Activated CD8-positive, alpha-beta memory T cell treated with anti-CD3 and anti-CD28 coated beads, Interleukin-2, amount 50 U/mL, for 24 hours (primary cell): Measurements from ENCODE around the gene SMCO1.
"Not testable (repeated sequence)": the region's sequence is repeated elsewhere in the genome, so short reads cannot be mapped to it uniquely, and the experiment has no call there.

Source experiments
- DNase-seq: peaks from one replicate; pipeline ENCODE4 v3.0.0-alpha.2; 2020; ENCODE audit errors: extremely low read depth

SMCO1 gene

GRCh38 chr3:196514913-196515621 is at the start of gene SMCO1:
TSS of gene SMCO1 (minus strand) at chr3:196515346. CDS start at chr3:196515209, 137 bp downstream.
- no peak for DNase-seq

- DNase-seq: no peak
Observed at GRCh38 chr3:196563721-196564225, 48.6 kb upstream of the SMCO1 start.

DNA sequence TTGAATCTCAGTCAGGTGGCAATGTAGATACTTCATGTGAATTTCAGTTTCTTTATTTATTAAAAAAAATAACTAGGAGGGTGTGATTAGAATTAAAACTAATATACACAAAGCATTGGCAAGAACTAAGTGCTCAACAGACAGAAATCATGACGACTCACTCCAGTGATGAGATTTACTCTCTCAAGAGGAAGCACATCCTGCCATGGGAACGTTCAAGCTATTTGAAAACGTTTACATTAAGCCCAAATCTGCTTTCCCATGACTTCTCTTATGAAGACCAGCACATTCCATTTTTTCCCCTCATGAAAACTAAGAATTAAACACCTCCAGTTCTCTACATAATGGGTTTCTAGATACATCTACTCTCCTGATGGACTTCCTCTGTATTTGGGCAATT is 44.7 kb upstream of the SMCO1 start:
- no peak for DNase-seq

DNA sequence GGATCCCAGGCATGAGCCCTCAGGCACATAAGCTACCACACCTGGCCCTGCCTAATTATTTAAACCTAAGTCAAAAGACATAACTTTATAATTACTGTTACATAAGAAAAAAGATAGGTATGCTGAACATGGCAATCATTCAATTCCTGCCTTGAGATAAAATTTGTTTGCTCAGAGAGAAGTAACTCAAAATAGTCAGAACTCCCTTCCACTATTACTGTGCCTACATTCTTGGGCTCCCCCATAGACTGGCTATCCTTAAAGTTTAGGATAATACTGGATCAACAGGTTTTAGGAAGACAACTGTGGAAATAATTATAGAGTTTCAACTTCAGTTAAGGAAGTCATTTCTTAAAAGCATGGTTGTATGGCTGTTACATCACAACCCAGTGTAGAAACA is 43.3 kb upstream of the SMCO1 start:
- DNase-seq: no peak

DNA sequence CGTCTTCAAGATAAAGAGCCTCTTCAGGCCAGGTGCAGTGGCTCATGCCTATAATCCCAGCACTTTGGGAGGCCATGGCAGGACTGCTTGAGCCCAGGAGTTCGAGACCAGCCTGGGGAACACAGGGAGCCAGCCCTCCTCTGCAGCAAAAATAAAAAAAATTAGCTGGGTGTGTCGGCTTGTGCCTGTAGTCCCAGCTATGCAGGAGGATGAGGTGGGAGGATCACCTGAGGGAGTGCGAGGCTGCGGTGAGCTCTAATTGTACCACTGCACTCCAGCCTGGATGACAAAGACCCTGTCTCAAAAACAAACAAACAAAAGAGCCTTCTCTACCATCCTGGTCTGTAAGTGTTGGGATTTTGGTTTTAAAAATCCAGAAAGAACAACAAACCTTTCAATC is 42.1 kb upstream of the SMCO1 start:
- no peak for DNase-seq

- DNase-seq: no peak
Observed at GRCh38 chr3:196555295-196555694, 40.1 kb upstream of the SMCO1 start.

- no peak for DNase-seq
Observed at GRCh38 chr3:196554205-196554604, 39.1 kb upstream of the SMCO1 start.

- no peak for DNase-seq
Observed at GRCh38 chr3:196553551-196553950, 38.4 kb upstream of the SMCO1 start.

DNA sequence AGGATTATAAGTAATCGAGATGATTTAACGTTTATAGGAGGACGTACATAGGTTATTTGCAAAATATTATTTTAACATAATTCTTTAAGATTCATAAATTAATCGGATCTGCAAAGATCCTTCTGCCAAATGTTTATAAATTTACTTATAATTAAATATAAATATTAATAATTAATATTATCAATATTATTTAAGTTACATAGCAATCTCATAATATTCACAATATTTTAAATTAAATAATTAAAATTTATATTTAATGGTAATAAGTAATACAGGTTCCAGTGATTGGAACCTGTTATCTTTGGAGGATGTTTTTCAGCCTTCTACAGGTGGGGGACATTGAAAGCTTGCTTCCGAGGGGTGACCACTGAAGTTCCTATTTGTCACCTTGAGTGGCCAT is 37.1 kb upstream of the SMCO1 start:
- DNase-seq: no peak

- DNase-seq: not testable (repeated sequence)
Observed at GRCh38 chr3:196550172-196550571, 35.0 kb upstream of the SMCO1 start.

DNA sequence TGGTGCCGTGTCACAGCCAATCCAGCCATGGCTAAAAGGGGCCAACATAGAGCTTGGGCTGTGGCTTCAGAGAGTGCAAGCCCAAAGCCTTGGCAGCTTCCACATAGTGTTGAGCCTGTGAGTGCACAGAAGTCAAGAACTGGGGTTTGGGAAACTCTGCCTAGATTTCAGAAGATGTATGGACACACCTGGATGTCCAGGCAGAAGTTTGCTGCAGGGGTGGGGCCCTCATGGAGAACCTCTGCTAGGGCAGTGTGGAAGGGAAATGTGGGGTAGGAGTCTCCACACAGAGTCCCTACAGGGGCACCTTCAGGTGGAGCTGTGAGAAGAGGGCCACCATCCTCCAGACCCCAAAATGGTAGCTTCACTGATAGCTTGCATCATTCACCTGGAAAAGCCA is 34.2 kb upstream of the SMCO1 start:
- not testable (repeated sequence) for DNase-seq

DNA sequence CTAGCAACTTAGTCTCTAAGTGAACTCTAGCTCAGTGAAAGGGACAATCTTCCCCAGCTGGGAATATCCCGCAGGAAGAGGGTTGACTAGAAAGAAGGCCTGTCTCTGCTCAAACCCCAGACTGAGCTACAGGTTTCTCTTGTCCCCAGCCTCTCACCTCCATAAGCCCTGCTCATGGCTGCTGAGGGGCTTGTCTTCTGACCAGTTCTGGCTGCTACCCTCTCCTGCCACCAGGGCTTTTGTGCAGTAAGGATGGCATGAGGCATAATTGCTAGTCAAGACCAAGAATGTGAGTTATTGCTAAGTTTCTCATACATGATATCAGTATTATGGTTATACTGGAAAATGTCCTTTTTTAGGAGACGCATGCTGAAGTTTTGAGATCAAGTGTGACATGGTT is 31.9 kb upstream of the SMCO1 start:
- DNase-seq: no peak

GRCh38 chr3:196546537-196546936 is 31.4 kb upstream of the SMCO1 start:
- DNase-seq: no peak

DNA sequence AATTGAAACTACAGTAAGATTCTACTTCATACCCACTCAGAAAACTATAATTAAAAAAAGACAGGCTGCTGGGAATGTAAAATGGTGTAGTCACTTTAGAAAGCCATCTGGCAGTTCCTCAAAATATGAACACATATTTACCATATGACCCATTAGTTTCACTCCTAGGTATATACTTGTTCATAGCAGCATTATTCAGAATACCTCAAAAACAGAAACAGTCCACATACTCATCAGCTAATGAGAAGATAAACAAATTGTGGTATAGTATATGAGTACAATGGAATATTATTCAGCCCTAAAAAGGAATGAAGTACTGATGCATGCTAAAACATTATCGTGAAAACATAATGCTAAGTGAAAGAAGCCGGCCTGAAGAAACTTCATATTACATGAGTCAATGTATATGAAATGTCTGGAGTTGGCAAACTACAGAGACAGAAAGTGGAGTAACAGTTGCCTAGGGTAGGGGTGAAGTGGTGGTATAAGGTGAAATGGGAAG is 29.4 kb upstream of the SMCO1 start:
- no peak for DNase-seq

DNA sequence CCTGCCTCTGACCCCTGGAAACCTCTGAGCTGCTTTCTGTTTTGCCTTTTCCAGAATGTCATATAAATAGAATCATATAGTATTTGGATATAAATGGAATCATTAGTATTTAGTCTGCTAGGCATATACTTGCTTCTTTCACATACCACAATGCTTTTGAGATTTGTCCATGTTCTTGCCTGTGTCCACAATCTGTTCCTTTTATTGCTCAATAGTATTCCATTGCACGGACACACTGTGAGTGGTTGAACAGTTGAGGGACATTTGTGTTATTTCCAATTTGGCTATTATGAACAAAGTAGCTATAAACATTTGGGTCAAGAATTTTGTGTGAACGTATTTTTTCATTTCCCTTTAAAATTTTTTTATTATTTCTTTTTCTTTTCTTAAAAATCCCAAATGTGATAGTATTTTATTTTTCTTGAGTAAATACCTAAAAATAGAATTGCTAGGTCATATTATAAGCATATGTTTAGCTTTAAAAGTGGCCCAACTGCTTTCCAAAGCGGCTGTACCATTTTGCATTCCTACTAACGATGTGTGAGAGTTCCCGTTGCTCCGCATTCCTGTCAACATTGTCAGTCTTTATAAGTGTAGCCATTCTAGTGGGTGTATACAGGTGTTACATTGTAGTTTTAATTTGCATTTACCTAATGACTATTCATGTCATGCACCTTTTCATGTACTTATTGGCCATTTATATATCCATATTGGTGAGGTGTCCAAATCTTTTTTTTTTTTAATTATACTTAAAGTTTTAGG is 26.7 kb upstream of the SMCO1 start:
- DNase-seq: no peak

DNA sequence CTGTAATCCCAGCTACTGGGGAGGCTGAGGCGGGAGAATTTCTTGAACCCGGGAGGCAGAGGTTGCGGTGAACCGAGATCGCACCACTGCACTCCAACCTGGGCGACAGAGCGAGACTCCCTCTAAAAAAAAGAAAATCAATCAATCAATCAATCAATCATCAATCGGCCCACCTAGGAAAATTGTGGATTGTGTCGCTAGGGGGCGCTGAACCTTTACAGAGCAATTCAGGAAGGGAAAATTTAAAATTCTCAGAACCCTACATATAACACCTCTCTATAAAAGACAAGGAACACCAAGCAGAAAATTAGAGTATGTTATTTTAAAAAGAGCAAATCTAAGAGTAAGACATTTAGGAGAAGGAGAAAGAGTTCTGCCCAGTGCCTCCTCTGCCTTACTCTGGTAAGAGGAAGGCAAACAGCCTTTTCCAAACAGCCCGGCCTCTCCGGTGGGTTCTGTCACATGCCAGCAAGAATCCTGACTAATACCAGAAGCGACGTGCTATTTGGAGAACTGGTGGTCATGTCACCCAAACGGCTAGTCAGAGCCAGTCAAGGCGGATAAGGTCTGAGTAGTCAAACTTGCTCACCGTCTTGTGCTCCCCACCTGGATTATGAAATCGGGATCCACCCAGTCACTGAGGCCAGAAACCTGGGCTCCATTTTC is 22.3 kb upstream of the SMCO1 start:
- DNase-seq: peak; percentile 23

GRCh38 chr3:196533260-196533681 is 18.1 kb upstream of the SMCO1 start:
- DNase-seq: no peak

- DNase-seq: no peak
Observed at GRCh38 chr3:196531418-196531817, 16.3 kb upstream of the SMCO1 start.

DNA sequence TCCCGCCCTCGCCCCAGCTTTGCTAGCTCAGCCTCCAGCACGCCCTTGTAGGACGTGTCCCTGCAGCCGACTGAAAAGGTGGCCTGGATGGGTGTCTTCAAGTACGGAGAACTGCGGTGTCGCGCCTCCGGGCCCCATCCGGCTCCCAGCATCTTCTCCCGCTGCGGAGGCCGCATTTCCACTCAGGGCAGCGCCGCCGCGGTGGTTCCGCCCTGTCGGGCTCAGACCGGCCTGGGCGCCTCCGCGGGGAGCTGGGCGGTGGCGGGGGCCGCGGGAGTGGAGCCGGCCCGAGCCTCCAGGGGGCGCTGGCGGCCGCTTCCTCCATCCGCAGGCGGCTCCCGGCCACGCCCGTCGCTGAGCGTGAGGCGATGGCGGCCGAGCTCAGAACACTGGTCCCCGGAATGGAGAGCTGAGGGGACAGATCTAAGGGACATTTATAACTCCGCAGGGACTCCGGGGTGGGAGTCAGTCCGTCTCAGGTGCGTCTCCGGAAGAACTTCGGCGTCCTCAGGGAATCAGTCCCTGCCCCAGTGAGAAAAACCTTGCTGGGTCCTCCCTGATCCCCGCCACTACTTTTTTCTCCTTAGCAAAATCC is 13.6 kb upstream of the SMCO1 start:
- DNase-seq: peak; percentile 44

DNA sequence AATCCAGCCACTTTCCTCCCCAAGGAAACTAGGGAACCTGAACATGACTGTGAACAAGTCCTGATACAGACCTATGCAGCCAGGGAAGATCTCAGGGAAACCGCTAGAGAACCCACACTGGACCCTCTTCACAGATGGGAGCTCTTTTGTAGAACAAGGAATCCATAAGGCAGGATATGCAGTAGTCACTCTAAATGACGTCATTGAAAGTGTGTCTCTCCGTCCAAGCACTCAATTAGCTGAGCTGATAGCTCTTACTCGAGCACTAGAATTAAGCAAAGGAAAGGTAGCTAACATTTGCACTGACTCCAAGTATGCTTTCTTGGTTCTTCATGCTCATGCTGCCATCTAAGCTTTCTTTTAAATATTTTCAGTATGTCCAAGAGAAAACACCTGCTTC is 10.0 kb upstream of the SMCO1 start:
- no peak for DNase-seq

- DNase-seq: no peak
Observed at GRCh38 chr3:196524527-196524926, 9.4 kb upstream of the SMCO1 start.

GRCh38 chr3:196523841-196524240 is 8.7 kb upstream of the SMCO1 start:
- DNase-seq: no peak
